H1 (cell line): ENCODE results near the gene SGCD. TPM values are rescaled to one million over a fixed set of nuclear protein-coding genes. Genes with fewer than 3 reads are reported as not detected.

Experiments used
- BACH1 ChIP-seq: IDR thresholded peaks from 2 replicates; pipeline ENCODE4 v1.6.1; 2012; ENCODE audit warnings: low read length, improper control_type of control experiment
- CHD7 ChIP-seq: fragments of 300-600 bp; sonication (generic); IDR thresholded peaks from 2 replicates; pipeline ENCODE4 v1.7.1; 2012; ENCODE audit warnings: low read length, moderate library complexity, mild to moderate bottlenecking, inconsistent platforms; ENCODE audit not compliant: insufficient replicate concordance
- GABPA ChIP-seq: IDR thresholded peaks from 2 replicates; pipeline ENCODE4 v1.6.1; 2011; ENCODE audit warnings: mild to moderate bottlenecking, low read length, moderate library complexity, borderline replicate concordance; ENCODE audit not compliant: insufficient read depth
- HDAC2 ChIP-seq, 2 experiments: fragments of 300-600 bp in 1 of 2; sonication (generic) in 1 of 2; IDR thresholded peaks; 2 replicates each; pipeline ENCODE4 v1.6.1; 2011 to 2012; ENCODE audit warnings: low read depth in 2 of 2, low read length in 2 of 2, mild to moderate bottlenecking in 2 of 2, moderate library complexity in 2 of 2, borderline replicate concordance in 1 of 2, inconsistent platforms in 1 of 2
- JUND ChIP-seq: IDR thresholded peaks from 2 replicates; pipeline ENCODE4 v1.6.1; 2011; ENCODE audit warnings: mild to moderate bottlenecking, improper control_type of control experiment, low read length
- NANOG ChIP-seq: IDR thresholded peaks from 2 replicates; pipeline ENCODE4 v1.6.1; 2011; ENCODE audit warnings: low read length, low read depth, mild to moderate bottlenecking, inconsistent platforms; ENCODE audit not compliant: insufficient read depth, poor library complexity, severe bottlenecking
- NRF1 ChIP-seq: IDR thresholded peaks from 2 replicates; pipeline ENCODE4 v1.6.1; 2011; ENCODE audit warnings: mild to moderate bottlenecking, low read depth, low read length, improper control_type of control experiment
- polyA plus RNA-seq, 7 experiments: library from polyadenylated mRNA; depleted of rRNA in 3 of 7; stranded (reverse) in 5 of 7; unstranded in 2 of 7; fragments of >200 nt in 5 of 7; fragments of 200-250 nt in 2 of 7; gene quantifications; 1 replicate in 5 of 7; 2 replicates in 1 of 7; 4 replicates in 1 of 7; pipeline versions ENCODE4 v1.2.1 to v1.2.3, GENCODE V29; 2011 to 2013; ENCODE audit warnings: missing spikeins in 2 of 7, mixed read lengths in 2 of 7
- total RNA-seq: library from RNA; stranded (reverse); fragmentation: NEBNext Ultra II Directional; extraction: Animal tissue kit (Norgen Biotek cat#: 25700); gene quantifications from 2 replicates; pipeline ENCODE4 v1.2.1, GENCODE V29; 2021

Gene SGCD
- total and polyA plus RNA-seq, 2 of the 8 experiments (the other 6 are each of a cell fraction or from before 2014, with no cell fraction given), result 0.04 to 0.08 TPM

- TF ChIP-seq CHD7, result no peak
- no peak for TF ChIP-seq GABPA
- TF ChIP-seq HDAC2 (IDR thresholded peaks at IDR 0.05; ENCODE audit: borderline replicate concordance in 1 of 2, low read depth in 2 of 2, low read length in 2 of 2), result no peak
- TF ChIP-seq JUND, result no peak
- no peak for TF ChIP-seq BACH1
- TF ChIP-seq NRF1, result no peak
- TF ChIP-seq NANOG, result no peak
These were observed 229.9 kb downstream of the SGCD start (continued) for GRCh38 chr5:156556666-156557406.
